Measurements from ENCODE around the gene FLAD1. TPM values are rescaled to one million over a fixed set of nuclear protein-coding genes. Genes with fewer than 3 reads are reported as not detected.
A peak's percentile ranks its signal among the peaks of the same experiment; 100 is the strongest.

Gene FLAD1
- total RNA-seq, 1 experiment from 2014 or later: 58.4 TPM

DNA sequence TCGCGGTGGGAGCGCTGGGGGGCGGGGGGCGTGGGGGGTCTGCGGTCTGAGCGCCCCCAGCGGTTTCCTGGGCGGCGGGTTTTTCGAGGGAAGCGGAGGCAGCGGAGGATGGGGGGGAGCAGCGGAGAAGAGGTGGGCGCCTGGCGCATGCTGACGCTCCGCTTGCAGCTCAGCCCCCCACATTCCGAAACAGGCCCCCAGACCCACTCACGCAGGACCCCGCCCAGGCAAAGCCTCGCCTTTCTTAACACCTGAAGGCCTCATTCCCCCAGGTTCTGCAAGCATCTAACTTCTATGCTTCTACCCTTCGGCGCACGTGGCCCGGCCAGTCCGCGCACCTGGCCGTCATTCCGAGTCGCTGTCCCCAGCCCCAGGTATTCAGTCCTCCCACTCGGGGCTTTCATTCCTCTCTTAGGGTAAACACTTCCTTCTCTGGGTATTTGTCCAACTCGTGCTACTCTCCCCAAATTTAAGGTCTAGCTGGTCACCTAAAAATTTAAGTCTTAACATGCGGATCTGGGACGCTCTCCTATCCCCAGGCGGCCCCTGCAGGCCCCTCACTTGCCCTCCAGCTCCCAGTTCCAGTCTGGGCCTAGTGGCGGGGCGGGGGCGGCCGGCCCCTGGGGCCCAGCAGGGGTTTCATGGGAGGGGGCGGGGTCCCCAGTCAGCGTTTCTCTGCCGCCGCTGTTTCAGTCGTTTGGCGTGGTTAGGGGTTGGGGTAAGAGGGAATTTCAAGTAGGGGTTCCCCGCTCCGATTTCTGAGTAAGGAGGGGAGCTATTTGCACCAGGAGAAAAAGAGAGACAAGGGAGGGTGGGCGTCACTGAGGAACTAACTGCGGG is 16.6 kb downstream of the FLAD1 start:
- TF ChIP-seq POLR2AphosphoS5 (IDR thresholded peaks at IDR 0.05; ENCODE audit: low read depth, low read length): peak; percentile 34; the same call in 1 of the 2 replicates
- TF ChIP-seq YY1 (IDR thresholded peaks at IDR 0.05; ENCODE audit: extremely low read depth, insufficient replicate concordance, low read depth, low read length): peak; percentile 2
- TF ChIP-seq POLR2A (IDR thresholded peaks at IDR 0.05; ENCODE audit: borderline replicate concordance, extremely low read depth, insufficient read depth, insufficient read length): peak; percentile 49
- peak; percentile 71; the same call in 1 of the 2 replicates for TF ChIP-seq ZFX (IDR thresholded peaks at IDR 0.05)
- no peak for TF ChIP-seq ZNF274 (IDR thresholded peaks at IDR 0.05; ENCODE audit: low read depth, low read length)
- TF ChIP-seq, protein P1, sequence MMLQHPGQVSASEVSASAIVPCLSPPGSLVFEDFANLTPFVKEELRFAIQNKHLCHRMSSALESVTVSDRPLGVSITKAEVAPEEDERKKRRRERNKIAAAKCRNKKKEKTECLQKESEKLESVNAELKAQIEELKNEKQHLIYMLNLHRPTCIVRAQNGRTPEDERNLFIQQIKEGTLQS (IDR thresholded peaks at IDR 0.05): no peak
- no peak for TF ChIP-seq EZH2 (IDR thresholded peaks at IDR 0.05)
- TF ChIP-seq, protein P2, sequence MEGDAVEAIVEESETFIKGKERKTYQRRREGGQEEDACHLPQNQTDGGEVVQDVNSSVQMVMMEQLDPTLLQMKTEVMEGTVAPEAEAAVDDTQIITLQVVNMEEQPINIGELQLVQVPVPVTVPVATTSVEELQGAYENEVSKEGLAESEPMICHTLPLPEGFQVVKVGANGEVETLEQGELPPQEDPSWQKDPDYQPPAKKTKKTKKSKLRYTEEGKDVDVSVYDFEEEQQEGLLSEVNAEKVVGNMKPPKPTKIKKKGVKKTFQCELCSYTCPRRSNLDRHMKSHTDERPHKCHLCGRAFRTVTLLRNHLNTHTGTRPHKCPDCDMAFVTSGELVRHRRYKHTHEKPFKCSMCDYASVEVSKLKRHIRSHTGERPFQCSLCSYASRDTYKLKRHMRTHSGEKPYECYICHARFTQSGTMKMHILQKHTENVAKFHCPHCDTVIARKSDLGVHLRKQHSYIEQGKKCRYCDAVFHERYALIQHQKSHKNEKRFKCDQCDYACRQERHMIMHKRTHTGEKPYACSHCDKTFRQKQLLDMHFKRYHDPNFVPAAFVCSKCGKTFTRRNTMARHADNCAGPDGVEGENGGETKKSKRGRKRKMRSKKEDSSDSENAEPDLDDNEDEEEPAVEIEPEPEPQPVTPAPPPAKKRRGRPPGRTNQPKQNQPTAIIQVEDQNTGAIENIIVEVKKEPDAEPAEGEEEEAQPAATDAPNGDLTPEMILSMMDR (IDR thresholded peaks at IDR 0.05 in 2 of 3, conservative IDR thresholded peaks at IDR 0.05 in 1 of 3; ENCODE audit: borderline replicate concordance in 1 of 3, insufficient read depth in 1 of 3, low read depth in 2 of 3, low read length in 2 of 3): no peak
- TF ChIP-seq, protein P3, sequence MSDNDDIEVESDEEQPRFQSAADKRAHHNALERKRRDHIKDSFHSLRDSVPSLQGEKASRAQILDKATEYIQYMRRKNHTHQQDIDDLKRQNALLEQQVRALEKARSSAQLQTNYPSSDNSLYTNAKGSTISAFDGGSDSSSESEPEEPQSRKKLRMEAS (IDR thresholded peaks at IDR 0.05): no peak
- intact Hi-C loops (cut with micrococcal nuclease): loop anchor here (2.0 to 5.0 kb wide), 3 partner anchors 37 to 441 kb away; partner anchors contain the start of genes ADAM15, PYGO2 and UBE2Q1
- RAD21 ChIA-PET (ENCODE audit: low non-redundant PET in 1 of 2, low total read pairs in 2 of 2, uncharacterized antibody in 2 of 2, unreplicated experiment in 2 of 2): interaction anchor here in 1 of 2 experiments (0.6 to 1.7 kb wide), 3 partner anchors 26 to 39 kb away, joined by 3 to 5 read pairs (median 4); partner anchors contain the start of gene PYGO2
- H2AFZ ChIP-seq (ENCODE audit: low read depth, low read length, poor library complexity, severe bottlenecking): no peak overlapping the region
- H4K20me1 ChIP-seq (ENCODE audit: insufficient read depth): no peaks in the 10 kb centered on the region
- POLR2A ChIA-PET: interaction anchor here (0.9 to 2.5 kb wide), 7 partner anchors 12 to 29 kb away, joined by 3 to 22 read pairs (median 4); partner anchors contain the start of genes FLAD1 and SHC1
- peak overlapping the region; percentile 96 for H3K4me2 ChIP-seq (ENCODE audit: low read length)
- H3K9ac ChIP-seq (ENCODE audit: low read length): peak overlapping the region; percentile 91
- TSS peak; percentile 46 for BruUV-seq (replicated peaks)
- no peaks in the 10 kb centered on the region for H3K36me3 ChIP-seq (ENCODE audit: control insufficient read depth in 1 of 2, insufficient read depth in 2 of 2, low read length in 2 of 2)
- peak overlapping the region; percentile 85 to 98 for H3K4me3 ChIP-seq (replicated peaks in 1 of 2; ENCODE audit: low read depth in 1 of 2, low read length in 2 of 2)
- DNase-seq (ENCODE audit: low read depth, low spot score): no peak
- no peaks in the 10 kb centered on the region for H3K27me3 ChIP-seq (ENCODE audit: insufficient read depth, low read length)
- no peaks in the 10 kb centered on the region for H3K9me3 ChIP-seq (ENCODE audit: control insufficient read depth in 1 of 2, insufficient read depth in 1 of 2, low read depth in 1 of 2, low read length in 2 of 2)
- peak overlapping the region; percentile 99 for H3K27ac ChIP-seq (ENCODE audit: low read depth, low read length)
- H3K9me2 ChIP-seq (ENCODE audit: insufficient read depth): no peaks in the 10 kb centered on the region
- CTCF ChIA-PET: interaction anchor here (1.0 to 2.6 kb wide), 19 partner anchors 10 to 555 kb away, joined by 3 to 25 read pairs (median 5); partner anchors contain the start of genes ADAM15, FLAD1, PBXIP1 and PYGO2
- H3K4me1 ChIP-seq (ENCODE audit: control insufficient read depth in 1 of 2, insufficient read depth in 2 of 2, low read length in 2 of 2): peaks cover 28 to 60% of the 10 kb centered on the region in 2 experiments
- H3K79me2 ChIP-seq (ENCODE audit: insufficient read depth, low read length): peaks cover 22% of the 10 kb centered on the region
- ATAC-seq: no peak

Data from HCT116 (cell line).